HG03139 (cell line): ENCODE measurements around the gene GALE.
"Not testable (repeated sequence)": the region's sequence is repeated elsewhere in the genome, so short reads cannot be mapped to it uniquely, and the experiment has no call there.

ENCODE experiments used
- ATAC-seq: cut with Tn5 transposase; IDR thresholded peaks from one replicate; pipeline ENCODE4 v1.9.1; 2021; ENCODE audit not compliant: unreplicated experiment

Gene GALE

DNA sequence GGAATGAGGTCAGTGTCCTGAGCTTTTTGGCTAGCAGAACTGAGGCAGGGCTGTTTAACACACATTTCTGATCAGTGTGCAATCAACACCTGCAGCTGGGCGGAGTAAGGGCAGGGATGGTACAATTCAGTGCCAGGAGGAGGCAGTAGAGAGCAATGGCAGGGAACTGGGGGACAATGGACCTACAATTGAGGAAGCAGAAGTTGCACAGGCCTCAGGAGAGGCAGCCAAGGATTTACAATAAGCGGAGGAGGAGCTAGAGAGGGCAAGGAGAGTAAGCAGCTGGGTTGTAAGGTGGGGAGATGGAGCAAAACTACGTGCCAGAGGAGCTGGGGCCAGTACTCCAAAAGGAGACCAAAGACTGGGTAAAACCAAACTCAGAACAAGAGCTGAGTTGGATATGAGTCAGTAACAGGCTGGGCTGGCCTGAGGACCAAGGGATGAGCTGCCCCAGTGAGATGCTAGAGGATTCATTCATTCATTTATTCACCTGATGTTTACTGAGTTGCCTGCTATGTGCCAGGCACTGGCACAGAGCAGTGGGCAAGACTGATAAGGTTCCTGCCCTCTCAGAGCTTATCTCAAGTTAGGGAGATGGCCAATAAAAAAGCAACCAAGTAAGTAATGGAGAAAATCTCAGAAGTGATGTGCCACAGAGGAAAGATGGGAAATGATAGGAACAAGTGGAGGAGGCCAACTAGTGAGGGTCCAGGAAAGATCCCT lies 10.4 kb upstream of the GALE start:
- no peak for ATAC-seq

DNA sequence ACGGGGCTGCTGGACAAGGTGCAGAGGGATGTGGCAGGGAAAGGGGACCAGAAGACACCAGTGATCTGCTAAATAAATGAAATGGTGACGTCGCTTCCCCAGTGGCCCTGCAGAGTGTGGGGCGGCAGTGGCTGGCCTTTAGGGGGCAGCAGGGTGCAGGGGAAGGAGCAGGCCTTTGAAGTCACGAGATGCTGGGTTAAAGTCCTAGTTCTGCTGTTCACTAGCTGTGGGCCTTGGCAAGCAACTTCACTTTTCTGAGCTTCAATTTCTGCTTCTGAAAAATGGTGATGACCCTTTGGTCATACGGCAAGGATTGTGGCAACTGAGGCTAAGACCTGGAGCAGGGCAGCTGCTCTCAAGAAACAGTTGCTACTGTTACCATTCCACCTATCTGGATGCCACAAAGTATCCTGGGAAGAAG lies 9.2 kb upstream of the GALE start:
- ATAC-seq: peak; percentile 59

DNA sequence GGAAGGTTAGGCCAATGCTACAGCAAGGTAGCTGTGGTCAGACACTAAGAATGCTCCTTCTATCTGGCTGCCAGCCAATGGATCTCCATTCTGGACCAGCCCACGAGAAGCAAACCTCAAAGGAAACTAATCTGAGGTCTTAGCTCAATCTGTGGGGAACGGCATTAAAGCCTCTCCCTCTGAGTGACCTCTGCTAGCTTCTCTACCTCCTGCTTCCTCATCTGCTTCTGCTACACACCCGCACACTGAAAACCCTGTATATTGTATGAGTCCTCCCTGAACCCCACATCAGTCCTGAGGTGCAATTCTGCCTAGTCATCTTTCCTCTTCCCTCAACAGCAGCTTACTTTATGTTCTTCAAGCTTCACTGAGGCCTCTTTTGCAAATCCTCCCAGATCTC lies 6.9 kb upstream of the GALE start:
- ATAC-seq: no peak

DNA sequence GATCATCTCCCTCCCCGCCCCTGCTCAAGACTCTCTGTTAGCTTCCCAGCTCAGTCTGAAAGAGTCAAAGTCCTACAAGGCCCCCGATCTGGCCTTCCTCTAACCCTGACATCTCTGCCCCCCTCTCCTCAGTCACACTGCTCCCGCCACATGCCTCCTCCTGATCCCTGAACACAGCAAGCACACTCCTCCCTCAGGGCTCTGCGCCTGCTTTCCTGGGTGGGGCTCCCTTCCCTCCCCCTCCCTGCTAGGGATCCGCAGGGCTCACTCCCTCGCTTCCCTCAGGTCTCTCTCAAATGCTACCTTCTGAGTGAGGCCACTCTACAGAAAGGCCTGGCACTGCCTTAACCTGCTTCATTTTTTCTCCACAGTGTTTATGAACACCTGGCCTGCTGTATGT lies 5.7 kb upstream of the GALE start:
- ATAC-seq: no peak

DNA sequence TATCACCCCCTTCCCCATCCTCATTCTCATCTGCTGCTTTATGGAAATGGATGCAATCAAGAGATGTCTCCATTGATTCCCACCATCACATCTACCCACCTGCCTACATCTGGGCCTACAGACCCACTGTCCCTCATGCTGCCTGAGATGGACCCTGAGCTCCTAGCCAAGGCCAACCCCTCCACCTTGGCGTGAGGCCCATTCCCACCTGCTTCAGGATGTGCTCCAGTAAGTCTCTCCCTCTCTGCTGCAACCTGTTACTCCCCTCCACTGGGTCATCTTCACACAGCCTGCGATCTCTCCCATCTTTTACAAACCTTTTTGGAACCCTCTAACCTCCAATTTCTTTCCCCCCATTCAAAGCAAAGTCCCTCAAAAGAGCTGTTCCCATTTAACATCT lies 4.5 kb upstream of the GALE start:
- ATAC-seq: no peak

DNA sequence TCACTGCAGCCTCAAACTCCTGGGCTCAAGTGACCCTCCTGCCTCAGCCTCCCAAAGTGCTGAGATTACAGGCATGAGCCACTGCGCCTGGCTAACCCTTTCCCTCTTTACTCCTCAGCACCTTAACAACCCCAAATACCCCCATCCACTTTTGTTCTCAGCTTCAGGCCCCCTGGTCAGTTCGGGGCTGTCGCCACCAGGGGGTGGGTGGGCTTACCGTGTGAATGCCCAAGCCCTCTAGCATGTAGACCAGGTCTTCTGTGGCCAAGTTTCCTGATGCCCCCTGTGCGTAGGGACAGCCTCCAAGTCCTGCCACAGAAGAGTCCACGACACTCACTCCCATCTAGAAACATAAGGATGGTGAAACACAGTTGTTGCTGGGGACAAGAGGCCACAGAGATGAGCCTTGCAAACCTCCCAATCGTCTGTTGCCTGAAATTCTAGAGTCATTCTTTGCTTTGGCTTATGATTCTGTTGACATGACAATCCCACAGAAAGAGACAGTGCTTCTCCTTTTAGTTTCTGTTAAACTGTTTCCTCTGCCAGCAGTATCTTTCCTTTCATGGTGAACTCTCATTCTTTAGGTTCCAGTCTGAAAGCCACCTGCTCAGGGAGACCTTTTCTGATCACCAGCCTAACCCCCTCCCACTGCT lies 3.8 kb upstream of the GALE start:
- no peak for ATAC-seq

DNA sequence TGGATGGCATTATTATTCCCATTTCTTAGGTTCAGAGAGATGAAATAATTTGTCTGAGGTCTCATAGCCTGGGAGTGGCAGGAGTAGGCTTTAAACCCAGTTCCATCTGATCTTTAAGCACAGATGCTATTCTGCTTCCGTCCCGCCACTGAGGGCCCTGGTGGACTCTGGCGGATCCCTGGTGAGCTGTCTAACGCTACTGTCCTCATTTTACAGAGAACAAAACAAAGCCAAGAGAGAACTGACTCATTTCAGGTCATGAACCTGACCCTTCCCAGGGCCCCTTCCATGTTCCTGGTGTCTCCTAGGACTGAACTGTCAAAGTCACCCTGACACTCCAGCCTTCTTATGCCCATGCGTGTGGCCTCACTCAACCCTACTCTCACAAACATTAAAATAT lies 3.1 kb upstream of the GALE start:
- ATAC-seq: no peak

DNA sequence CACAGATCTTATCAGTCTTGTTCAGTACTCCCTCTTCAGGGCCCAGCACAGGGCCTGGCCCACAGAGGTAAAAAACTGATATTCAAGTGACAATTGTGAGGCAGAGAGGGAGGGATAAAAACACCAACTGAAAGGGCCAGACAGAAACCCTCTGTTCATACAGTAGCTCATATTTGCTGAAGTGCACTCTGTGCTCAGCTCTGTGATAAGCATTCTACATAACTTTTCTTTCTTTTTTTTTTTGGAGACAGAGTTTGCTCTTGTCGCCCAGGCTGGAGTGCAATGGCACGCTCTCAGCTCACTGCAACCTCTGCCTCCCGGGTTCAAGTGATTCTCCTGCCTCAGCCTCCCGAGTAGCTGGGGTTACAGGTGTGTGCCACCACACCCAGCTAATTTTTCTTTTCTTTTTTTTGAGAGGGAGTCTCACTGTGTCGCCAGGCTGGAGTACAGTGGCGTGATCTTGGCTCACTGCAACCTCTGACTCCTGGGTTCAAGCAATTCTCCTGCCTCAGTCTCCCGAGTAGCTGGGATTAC lies 2.3 kb upstream of the GALE start:
- not testable (repeated sequence) for ATAC-seq

DNA sequence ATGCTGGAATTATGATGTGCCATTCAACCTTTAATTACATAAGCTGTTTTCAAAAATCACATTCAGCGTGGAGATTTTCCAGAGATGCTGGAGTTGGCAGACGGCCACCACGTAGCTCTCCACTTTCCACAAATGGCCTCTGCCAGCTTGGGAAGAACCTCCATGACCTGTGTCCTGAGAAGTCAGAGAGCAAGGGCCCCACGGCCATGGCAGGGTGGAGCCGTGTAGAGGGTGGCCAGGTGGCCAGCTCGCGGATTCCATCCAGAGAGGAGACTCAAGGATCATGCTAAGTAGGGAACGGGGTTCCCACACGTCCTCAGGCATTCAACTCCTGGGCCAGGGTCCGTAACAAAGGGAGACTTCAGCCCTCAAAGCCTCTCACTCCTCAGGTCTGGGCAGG lies 1.3 kb upstream of the GALE start:
- no peak for ATAC-seq

DNA sequence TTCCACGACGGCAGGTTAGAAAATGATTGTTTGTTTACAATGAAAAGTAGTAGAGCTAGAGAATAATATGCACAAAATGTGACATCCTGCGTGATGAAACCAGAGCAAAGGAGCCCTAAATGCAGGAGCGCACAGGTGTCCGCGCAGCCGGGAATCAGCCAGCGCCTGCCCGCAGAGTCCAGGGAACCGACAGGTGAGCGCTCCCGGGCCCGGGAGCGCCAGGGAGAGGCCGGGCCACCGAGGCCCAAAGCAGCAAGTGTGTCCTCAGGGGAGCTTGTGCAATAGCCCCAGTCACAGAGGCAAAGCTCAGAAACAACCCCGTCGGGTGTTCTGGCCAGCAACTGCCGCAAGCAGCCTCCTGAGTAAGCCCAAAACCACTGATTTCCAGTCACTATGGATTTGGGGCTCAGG lies 789 bp upstream of the GALE start:
- ATAC-seq: no peak

DNA sequence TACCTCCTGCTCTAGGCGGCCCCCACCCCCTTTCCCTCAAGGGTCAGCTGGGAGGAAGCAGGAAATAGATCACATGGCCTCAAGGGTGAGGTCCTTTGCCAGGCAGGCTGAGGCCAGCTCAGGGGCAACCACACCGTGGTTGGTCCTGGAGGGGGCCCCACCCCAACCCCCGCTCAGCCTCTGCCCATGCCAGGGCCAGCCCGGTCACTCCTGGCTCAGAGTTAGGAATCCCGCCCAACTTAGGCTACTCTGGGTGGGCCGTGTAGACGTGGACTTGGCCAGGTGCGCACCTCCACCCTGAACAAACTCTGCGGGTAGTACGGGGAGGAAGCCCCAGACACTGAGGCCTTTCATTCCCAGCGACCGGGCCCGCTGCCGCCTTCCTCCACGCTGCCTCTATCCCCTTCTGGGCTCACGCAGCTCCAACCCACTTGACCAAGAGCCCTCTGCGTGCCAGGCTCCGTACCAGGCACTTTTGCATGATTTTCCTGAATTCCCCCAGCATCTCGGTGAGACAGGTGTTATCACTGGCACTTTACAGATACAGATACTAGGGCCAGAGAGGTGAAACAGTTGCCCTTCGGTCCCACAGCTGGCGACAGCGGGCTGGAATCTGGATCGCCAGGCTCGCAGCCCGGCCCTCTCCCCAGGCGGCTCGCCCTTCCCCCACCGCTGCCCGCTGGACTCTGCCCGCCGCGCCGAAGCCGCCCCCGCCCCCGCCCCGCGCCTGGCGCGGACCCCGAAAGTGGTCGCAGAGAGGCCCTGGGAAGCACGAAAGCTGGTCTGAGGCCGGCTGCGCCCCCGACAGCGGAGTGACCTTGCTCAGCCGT lies 769 bp downstream of the GALE start:
- ATAC-seq: peak; percentile 5

DNA sequence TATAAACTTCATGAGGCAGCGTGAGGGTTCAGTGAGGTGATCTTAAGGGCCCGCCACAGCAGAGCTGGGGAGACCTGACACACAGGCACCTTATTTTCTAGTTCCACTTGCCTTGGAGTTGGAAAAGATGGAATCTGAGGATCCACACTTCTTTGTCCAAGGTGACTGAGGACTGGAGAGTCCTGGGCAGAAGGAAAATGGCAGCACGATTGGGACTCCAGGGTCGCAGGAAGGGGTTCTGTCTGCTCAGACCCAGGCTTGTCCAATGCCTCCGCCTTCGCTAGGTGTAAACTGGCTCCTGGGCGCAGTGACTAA lies 1.3 kb downstream of the GALE start:
- ATAC-seq: no peak

DNA sequence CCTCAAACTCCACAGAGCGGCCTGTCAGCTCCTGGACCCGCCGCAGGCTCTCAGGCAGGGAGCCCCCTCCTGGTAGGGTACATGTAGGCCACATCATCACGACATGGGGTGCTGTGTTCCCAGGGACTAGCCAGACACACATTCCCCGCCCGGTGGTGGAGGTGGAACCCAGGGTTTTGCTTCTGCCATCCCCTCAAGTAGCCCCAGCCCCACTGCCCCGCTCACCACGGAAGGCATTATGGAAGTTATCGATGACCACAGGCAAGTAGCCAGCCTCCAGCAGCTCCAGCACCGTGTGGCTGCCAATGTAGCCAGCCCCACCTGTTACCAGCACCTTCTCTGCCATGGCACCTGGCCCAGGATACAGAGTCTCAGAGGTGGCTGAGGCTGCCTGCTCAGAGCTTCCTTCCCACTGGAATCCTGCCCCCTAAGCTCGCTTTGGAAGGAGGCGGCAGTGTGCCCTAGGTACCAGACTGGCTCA lies 1.9 kb downstream of the GALE start:
- ATAC-seq: no peak

DNA sequence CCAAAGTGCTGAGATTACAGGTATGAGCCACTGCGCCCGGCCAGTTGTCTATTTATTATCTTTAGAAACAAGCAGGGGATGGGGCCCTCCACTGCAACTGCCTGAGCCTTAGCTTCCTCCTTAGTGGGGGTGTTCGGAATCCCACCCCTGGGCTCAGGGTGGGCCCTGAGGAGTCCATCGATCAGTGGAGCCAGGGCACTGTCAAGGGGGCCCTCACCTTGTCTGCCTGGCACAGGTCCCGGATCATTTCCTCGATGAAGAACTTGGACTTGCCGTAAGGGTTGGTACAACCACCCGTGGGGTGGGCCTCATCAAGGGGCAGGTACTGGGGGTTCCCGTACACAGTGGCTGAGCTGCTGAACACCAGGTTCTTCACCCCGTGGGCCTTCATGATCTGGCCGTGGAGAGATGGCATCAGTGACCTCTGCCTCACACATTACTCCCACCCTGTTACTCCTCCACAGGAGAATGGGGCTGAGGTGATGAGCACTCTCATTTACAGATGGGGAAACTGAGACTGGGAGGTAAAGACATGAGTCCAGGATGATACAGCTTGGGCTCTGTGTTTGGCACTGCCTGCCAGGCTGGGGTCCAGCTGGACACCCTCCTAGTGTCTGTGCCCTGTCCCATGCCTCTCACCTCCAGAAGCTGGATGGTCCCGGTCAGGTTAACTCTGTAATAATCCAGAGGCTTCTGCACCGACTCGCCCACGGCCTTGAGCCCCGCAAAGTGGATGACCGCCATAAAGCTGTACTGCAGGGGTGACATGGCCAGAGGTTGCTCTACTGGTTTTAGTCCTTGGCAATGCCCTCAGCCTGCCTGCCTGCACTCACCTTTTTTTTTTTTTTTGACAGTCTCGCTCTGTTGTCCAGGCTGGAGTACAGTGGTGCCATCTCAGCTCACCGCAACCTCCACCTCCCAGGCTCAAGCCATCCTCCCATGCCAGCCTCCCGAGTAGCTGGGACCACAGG lies 2.8 kb downstream of the GALE start:
- ATAC-seq: no peak

DNA sequence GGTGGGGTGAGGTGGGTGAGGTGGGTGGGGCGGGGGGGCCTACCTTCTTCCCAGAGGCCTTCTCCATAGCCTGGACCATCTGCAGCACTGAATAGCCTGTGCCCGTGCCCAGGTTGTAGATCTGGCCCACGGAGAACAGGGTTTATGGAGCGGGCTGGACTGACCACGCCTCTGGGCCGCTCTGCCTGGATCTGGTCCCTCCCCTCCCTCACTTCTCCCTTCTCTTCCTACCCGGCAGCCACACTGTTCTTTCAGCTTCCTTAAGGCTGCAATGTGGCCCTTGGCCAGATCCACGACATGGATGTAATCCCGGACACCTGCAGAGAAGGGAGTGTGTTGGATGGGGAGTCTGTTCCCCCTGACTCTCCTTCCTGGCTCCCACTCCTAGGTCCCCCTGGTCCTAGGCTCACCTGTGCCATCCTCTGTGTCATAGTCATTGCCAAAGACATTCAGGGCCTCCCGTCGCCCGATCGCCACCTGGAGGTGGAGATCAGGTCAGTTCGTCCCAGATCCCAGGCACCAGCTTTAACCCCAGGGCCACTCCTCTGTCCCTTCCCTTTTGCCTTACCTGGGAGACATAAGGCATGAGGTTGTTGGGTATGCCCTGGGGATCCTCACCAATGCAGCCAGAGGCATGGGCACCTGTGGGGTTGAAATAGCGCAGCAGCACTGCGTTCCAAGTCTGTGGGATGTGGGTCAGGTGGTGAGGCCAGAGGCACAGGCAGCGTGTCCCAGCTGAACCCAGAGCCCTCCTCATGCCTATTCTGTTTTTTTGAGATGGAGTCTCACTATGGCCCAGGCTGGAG lies 3.9 kb downstream of the GALE start:
- no peak for ATAC-seq

DNA sequence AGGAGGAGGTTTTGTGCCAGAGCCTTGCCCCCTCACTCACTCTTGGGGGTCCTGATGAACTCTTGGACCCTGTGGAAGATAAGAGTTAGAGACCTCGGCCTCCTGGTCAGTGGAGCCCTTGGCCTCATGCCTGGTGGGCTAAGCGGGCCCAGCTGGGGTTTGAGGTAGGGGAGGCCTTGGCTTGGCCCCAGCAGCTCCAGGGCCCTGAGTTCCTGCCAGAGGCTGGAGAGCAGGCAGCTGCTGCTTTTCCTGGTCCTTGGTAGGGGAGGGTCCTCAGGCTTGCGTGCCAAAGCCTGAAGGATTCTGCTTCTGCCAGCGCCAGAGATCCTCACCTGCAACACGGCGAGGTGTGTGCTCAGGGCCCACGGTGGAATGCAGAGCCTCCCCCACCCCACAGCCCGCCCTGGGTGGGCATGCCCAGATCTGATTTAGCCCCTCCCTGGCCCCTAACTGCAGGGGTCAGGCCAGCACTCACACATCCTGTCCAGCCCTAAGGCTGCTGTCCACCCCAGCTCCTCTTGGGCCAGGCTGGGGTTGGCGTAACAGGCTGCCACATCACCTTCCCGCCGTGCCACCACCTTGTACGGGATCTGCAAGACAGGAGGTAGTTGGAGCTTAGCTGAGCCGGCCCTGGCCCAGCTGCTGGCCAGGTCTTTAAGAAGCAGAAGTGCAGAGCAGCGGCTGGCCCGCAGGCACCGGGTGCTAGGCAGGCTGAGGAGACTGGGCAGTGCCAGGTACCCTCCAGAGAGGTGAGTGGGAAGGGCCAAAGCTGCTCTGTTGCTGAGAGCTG lies 4.7 kb downstream of the GALE start:
- ATAC-seq: no peak

DNA sequence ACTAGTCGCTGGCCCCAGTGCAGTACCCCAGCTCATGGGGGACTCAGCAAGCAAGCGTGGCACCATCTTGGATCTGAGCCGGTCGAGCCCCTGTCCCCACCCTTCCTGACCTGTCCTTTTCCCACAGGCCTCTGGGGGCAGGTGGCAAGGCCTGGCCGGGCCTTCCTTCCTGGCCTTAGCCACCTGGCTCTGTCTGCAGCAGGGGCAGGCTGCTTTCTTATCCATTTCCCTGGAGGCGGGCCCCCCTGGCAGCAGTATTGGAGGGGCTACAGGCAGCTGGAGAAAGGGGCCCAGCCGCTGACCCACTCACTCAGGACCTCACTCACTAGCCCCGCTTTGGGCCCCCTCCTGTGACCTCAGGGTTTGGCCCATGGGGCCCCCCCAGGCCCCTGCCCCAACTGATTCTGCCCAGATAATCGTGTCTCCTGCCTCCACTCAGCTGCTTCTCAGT lies 5.8 kb downstream of the GALE start:
- ATAC-seq: not testable (repeated sequence)

DNA sequence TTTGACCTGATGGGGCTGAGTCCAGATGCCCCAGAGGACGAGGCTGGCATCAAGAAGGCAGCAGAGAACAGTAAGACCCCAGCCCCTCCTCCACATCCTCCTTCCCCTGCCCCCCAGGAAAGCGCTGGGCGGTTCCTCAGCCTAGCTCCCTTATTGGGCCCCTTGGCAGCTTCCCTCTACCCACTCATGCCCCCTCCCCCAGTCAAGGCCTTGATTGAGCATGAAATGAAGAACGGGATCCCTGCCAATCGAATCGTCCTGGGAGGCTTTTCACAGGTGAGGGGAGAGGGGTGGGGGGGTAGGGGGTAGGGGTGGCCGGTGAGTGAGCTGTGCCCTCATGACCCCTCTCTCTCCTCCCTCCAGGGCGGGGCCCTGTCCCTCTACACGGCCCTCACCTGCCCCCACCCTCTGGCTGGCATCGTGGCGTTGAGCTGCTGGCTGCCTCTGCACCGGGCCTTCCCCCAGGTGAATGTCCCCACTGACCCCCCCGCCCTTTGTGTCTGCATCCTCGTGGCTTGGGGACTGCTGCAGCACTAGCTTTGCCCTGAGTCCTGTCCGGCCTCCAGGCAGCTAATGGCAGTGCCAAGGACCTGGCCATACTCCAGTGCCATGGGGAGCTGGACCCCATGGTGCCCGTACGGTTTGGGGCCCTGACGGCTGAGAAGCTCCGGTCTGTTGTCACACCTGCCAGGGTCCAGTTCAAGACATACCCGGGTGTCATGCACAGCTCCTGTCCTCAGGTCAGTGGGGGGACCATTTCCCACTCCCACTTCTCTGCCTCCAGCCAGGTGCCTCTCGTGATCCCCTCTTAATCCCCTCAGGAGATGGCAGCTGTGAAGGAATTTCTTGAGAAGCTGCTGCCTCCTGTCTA lies 6.5 kb downstream of the GALE start:
- no peak for ATAC-seq
